HS-5 (cell line): ENCODE data around the gene ORC1.

ENCODE experiments used
- DNase-seq: peaks from one replicate; pipeline ENCODE4 v3.0.0-alpha.2; 2012; ENCODE audit warnings: low read depth

Gene ORC1

DNA sequence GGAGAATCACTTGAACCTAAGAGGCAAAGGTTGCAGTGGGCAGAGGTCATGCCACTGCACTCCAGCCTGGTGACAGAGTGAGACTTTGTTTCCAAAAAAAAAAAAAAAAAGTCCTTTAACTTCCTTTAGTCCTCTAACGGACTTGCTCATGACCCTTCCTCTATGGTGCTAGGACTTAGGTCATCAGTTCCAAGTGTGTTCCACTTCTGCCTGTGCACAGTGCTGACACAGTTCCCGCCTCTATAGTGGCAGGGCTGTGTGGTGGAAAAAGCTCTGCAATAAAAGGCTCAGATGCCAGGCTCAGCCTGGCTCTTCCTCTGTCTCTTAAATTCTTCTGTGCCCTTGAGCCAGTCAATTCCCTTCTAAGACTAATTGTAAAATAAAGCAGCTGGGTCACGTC is 60.2 kb downstream of the ORC1 start:
- no peak for DNase-seq

DNA sequence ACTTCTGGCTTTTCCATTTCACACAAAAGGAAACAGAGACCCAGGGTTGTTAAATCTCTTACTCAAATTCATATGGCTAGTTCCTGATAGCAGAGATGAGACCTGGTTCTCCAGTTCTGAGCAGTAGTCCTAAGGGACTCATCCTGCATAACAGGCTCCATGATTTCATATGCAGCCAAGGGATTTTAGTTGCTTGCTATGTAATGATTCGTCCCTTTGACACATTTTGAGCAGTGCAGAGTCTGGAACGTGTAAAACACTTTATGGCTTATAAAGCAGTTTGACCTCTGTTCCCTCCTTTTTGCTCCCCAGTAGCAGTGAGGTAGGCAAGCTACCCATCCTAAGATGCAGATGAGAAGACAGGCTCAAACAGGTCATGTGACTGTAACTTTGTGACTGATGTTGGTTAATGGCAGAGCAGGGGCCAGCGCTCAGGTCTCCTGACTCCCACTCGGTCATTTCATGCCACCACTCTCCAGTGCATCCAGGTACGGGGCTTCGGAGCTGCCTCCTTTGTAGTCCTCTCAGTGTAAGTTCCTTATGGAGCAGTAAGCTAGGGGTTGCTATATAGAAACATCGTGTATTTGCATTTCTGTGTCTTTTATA is 62.5 kb downstream of the ORC1 start:
- no peak for DNase-seq

DNA sequence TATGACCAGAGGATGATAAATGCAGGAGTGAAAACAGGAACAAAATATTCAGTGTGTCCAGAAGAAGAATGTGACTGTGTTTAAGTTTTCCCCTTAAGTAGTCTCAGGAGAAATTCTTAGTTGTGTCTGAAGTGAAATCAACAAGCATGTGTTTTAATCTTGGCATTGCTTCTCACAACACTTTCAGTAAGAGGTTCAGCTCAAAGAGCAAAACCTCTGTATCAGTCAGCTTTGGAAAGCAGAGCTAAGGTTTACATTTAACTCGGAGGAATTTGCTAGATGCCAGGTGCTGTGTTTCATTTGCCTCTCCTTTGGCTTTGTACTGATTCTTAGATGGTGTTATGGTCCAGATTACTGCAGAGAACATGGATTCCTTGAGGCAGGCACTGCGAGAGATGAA is 66.8 kb downstream of the ORC1 start:
- DNase-seq = no peak

DNA sequence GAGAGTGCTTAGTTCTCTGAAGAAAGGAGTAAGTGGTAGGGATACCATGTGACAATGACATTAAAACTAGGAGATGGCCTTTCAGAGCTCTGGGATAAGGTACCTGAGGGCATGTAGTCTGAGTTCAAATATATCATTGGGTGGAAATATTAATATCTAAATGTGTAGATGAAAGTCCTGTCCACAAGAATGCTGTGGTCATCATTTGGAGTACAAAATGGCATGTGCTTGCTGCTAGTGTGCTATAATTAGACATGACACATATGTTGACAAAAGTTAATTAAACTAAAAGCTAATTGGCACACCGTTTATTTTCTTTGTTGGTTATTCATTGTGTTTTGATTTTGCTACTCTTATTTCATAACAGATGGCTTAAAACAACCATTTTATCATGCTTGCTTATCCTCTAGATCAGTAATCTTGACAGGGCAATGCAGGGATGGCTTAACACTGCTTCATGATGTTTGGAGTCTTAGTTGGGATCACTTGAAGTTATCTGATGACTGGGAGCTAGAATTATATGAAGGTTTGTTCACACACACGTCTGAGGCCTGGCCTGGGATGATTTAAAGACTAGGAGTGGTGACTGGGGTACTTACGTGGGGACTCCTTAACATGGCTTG is 69.2 kb downstream of the ORC1 start:
- no peak for DNase-seq

DNA sequence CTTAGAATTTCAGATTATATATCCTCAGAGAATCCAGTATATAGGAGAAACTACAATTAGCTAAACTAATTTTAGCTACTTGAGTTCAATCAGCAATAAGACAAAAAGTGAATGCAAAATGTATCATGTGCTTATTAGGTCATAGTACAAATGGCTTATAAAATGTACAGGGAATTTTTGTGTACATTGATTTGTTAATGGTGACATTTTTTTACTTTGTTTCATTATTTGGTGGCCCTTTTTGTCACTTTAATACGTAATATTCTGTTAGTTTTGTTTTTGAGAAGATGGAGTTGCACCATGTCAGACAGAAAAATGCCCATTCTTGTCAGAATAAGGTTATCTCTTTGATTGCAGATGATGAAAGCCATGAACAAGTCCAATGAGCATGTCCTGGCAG is 71.8 kb downstream of the ORC1 start:
- no peak for DNase-seq

DNA sequence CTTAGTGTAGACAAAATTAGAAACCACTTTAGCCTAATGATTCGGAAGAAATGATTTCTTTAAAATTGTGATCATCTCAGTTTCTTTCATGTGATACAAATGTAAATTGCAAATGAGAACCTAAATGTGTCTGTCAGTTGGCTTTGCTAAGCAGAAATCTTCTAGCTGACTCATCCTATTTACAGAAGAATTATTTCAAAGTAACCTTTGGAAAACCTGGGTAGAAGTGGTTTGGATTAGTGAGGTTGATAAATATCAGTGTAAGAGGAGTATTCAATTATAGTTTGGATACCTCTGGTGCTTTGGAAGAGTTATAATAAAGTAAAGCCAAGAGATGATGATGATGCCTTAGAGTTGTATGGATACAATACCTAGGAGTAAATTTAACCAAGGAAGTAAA is 75.6 kb downstream of the ORC1 start:
- no peak for DNase-seq

DNA sequence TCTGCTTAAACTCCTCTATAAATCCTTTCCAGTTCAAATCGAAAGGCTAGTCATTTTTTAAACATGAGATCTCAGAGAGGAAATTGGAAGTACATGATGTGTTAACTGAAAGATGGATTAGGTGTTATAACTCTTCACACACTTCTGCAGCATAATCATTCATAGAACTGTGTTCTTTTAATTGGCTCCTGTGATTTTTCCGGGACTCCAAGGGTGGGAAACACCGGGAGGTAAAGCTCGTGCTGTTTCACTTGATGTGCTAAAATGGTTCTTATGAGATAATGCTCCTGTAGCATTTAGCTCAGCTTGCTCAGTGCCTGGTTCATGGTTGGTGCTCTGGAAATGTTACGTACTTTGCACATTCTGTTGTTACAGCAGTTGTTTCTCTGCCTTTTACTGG is 78.4 kb downstream of the ORC1 start:
- DNase-seq = no peak

DNA sequence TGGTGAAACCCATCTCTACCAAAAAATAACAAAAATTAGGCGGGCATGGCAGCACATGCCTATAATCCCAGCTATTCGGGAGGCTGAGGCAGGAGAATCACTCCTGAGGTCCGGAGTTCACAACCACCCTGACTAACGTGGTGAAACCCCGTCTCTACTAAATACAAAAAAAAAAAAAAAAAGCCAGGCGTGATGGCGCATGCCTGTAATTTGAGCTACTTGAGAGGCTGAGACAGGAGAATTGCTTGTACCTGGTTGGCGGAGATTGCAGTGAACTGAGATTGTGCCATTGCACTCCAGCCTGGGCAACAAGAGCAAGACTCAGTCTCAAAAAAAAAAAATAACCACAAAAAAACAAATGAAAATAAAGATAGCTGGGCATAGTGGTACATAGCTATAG is 80.5 kb downstream of the ORC1 start:
- no peak for DNase-seq
